SK-N-SH (cell line): ENCODE results near the gene NDEL1. TPM values are rescaled to one million over a fixed set of nuclear protein-coding genes. Genes with fewer than 3 reads are reported as not detected.

Experiments used
- CTCF ChIA-PET: fragments of 300-600, 350-600 bp; formaldehyde crosslinking; extraction: SDS; loops from one replicate; lab custom pipeline; 2021; lab: Yijun Ruan, JAX
- POLR2A ChIA-PET: fragments of 350-600 bp; sonication (Branson Sonifier 250); formaldehyde crosslinking; extraction: SDS; loops from one replicate; lab custom pipeline; 2020; ENCODE audit warnings: antibody characterized with exemption, inconsistent platforms; lab: Yijun Ruan, JAX
- DNase-seq: peaks from one replicate; pipeline ENCODE4 v3.0.0; 2012
- H2AFZ ChIP-seq: fragments of 200-600 bp; sonication (generic); 2 replicates; pipeline ENCODE4 v1.8.1; 2016; ENCODE audit warnings: antibody characterized with exemption, mild to moderate bottlenecking, low read depth
- H3F3A ChIP-seq: fragments of 200-600 bp; sonication (generic); replicated peaks from 2 replicates; pipeline ENCODE3; 2016; ENCODE audit warnings: antibody characterized with exemption, mild to moderate bottlenecking; ENCODE audit not compliant: insufficient read depth
- H3K27ac ChIP-seq, 2 experiments: fragments of 200-500 bp in 1 of 2; fragments of 200-600 bp in 1 of 2; sonication (Bioruptor generic) in 1 of 2; sonication (generic), shearing (Covaris generic) in 1 of 2; 2 replicates each; pipeline versions ENCODE4 v1.5.1 to v1.6.1; 2014 to 2016; ENCODE audit warnings: low read depth in 2 of 2, inconsistent platforms in 1 of 2, low read length in 1 of 2, mild to moderate bottlenecking in 1 of 2, mixed read lengths in 1 of 2
- H3K27me3 ChIP-seq: fragments of 200-600 bp; sonication (generic), shearing (Covaris generic); 2 replicates; pipeline ENCODE4 v1.6.1; 2016; ENCODE audit warnings: mixed run types; ENCODE audit not compliant: insufficient read depth
- H3K36me3 ChIP-seq, 2 experiments: fragments of 200-500 bp in 1 of 2; fragments of 200-600 bp in 1 of 2; sonication (Bioruptor generic) in 1 of 2; sonication (generic) in 1 of 2; replicated peaks in 1 of 2; 2 replicates each; pipeline versions ENCODE3 to v1.5.1; 2014 to 2016; ENCODE audit warnings: low read length in 1 of 2, mild to moderate bottlenecking in 1 of 2; ENCODE audit not compliant: insufficient read depth in 2 of 2, control insufficient read depth in 1 of 2
- H3K4me1 ChIP-seq, 2 experiments: fragments of 200-500 bp in 1 of 2; fragments of 200-600 bp in 1 of 2; sonication (Bioruptor generic) in 1 of 2; sonication (generic), shearing (Covaris generic) in 1 of 2; 2 replicates each; pipeline versions ENCODE4 v1.5.1 to v1.6.1; 2014 to 2016; ENCODE audit warnings: low read depth in 1 of 2, low read length in 1 of 2, mixed run types in 1 of 2; ENCODE audit not compliant: insufficient read depth in 2 of 2, control insufficient read depth in 1 of 2
- H3K4me2 ChIP-seq: fragments of 200-600 bp; sonication (generic), shearing (Covaris generic); 2 replicates; pipeline ENCODE4 v1.6.1; 2017; ENCODE audit warnings: mixed run types
- H3K4me3 ChIP-seq, 2 experiments: fragments of 200-500 bp in 1 of 2; fragments of 200-600 bp in 1 of 2; sonication (Bioruptor generic) in 1 of 2; sonication (generic), shearing (Covaris generic) in 1 of 2; 2 replicates each; pipeline versions ENCODE4 v1.5.1 to v1.8.1; 2014 to 2016; ENCODE audit warnings: low read depth in 2 of 2, inconsistent platforms in 1 of 2, low read length in 1 of 2, mild to moderate bottlenecking in 1 of 2, mixed read lengths in 1 of 2, moderate library complexity in 1 of 2
- H3K79me2 ChIP-seq: fragments of 200-600 bp; sonication (generic); 2 replicates; pipeline ENCODE4 v1.8.1; 2017; ENCODE audit warnings: mild to moderate bottlenecking; ENCODE audit not compliant: insufficient read depth
- H3K9ac ChIP-seq: fragments of 200-600 bp; sonication (generic); 2 replicates; pipeline ENCODE4 v1.6.1; 2017; ENCODE audit warnings: mixed run types
- H3K9me2 ChIP-seq: fragments of 200-600 bp; sonication (generic); 2 replicates; pipeline ENCODE4 v1.6.1; 2017; ENCODE audit warnings: mixed run types
- H3K9me3 ChIP-seq: fragments of 200-600 bp; sonication (generic); 2 replicates; pipeline ENCODE4 v1.6.1; 2017; ENCODE audit warnings: mixed run types, mild to moderate bottlenecking, moderate library complexity
- H4K20me1 ChIP-seq: fragments of 200-600 bp; sonication (generic); 2 replicates; pipeline ENCODE4 v1.6.1; 2017; ENCODE audit warnings: mild to moderate bottlenecking, mixed run types; ENCODE audit not compliant: insufficient read depth
- FOSL2 ChIP-seq: IDR thresholded peaks from 2 replicates; pipeline ENCODE4 v1.4.0; 2012; ENCODE audit warnings: low read depth, mild to moderate bottlenecking, moderate library complexity, borderline replicate concordance
- FOXJ3 ChIP-seq: sonication (generic); formaldehyde crosslinking; IDR thresholded peaks from 2 replicates; pipeline ENCODE4 v1.5.1; 2020; ENCODE audit warnings: mild to moderate bottlenecking, missing genetic modification reagents
- FOXM1 ChIP-seq: IDR thresholded peaks from 2 replicates; pipeline ENCODE4 v1.4.0; 2012; ENCODE audit warnings: low read depth, mild to moderate bottlenecking
- GATA2 ChIP-seq: sonication (generic); formaldehyde crosslinking; IDR thresholded peaks from 2 replicates; pipeline ENCODE4 v1.5.0; 2020; ENCODE audit warnings: mild to moderate bottlenecking, missing genetic modification reagents
- JUND ChIP-seq: IDR thresholded peaks from 2 replicates; pipeline ENCODE4 v1.4.0; 2012
- NFIC ChIP-seq: IDR thresholded peaks from 2 replicates; pipeline ENCODE4 v1.4.0; 2012; ENCODE audit warnings: borderline replicate concordance
- RCOR1 ChIP-seq: fragments of 150-350 bp; IDR thresholded peaks from 2 replicates; pipeline ENCODE4 v1.6.1; 2017; ENCODE audit warnings: antibody characterized with exemption, low read length
- REST ChIP-seq: IDR thresholded peaks from 2 replicates; pipeline ENCODE4 v1.6.1; 2012; ENCODE audit warnings: mild to moderate bottlenecking, low read depth, low read length, moderate library complexity
- RFX5 ChIP-seq: IDR thresholded peaks from 2 replicates; pipeline ENCODE4 v1.6.1; 2012; ENCODE audit warnings: mild to moderate bottlenecking, improper control_type of control experiment, low read length
- SIN3A ChIP-seq: IDR thresholded peaks from 2 replicates; pipeline ENCODE4 v1.6.1; 2012; ENCODE audit warnings: low read depth, mild to moderate bottlenecking, low read length, moderate library complexity, borderline replicate concordance
- TEAD4 ChIP-seq: IDR thresholded peaks from 2 replicates; pipeline ENCODE4 v1.4.0; 2012; ENCODE audit warnings: mild to moderate bottlenecking, borderline replicate concordance; ENCODE audit not compliant: insufficient read depth
- YY1 ChIP-seq: IDR thresholded peaks from 2 replicates; pipeline ENCODE4 v1.4.0; 2012; ENCODE audit warnings: low read depth, mild to moderate bottlenecking
- ZBTB33 ChIP-seq: IDR thresholded peaks from 2 replicates; pipeline ENCODE4 v1.4.0; 2012; ENCODE audit warnings: low read depth, borderline replicate concordance
- WGBS: methylation state at CpG from one replicate; pipeline ENCODE4 v1.1.6; 2017; ENCODE audit warnings: low lambda C conversion rate; 5-methylcytosine and 5-hydroxymethylcytosine counted together
- polyA plus RNA-seq, 3 experiments: library from polyadenylated mRNA; depleted of rRNA; stranded (reverse); fragments of >200 nt; gene quantifications; 2 replicates each; pipeline ENCODE4 v1.2.3, GENCODE V29; 2012
- TF ChIP-seq, protein P1 (sequence below): fragments of 200-600 bp; sonication (generic); IDR thresholded peaks from 2 replicates; pipeline ENCODE4 v1.6.1; 2017; ENCODE audit warnings: antibody characterized with exemption, mild to moderate bottlenecking, moderate library complexity

NDEL1 gene
- polyA plus RNA-seq, 1 of the 3 experiments (the other 2 are of a cell fraction): 49.5 TPM

DNA sequence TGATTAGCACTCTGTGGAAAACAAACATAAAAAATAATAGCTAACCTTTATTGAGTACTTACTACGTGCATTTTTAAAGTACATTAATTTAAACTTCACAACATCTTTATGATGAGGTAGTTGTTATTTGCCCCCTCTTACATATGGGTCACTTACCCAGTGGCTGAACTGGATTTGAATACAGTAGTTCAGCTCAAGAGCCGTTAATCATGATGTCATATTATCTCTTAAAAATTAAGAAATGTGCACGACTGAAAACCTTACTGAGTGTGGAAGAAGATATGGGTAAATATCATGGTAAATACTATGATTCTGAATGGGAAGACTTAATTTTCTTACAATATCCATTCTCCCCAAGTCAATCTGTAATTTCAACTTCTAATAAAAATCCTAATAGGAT lies 17.6 kb downstream of the NDEL1 start:
- Histone ChIP-seq H3K9me2 (0 out of 2 replicates have a peak, but pooled peaks cover under 1% of the 10 kb centered on the region), H3K27me3 (no peaks in the 10 kb centered on the region), H3K4me2 (no peak overlapping the region), H4K20me1 (peaks cover 5% of the 10 kb centered on the region; the same call in 1 of the 2 replicates), H3K79me2 (peaks cover 63% of the 10 kb centered on the region), H2AFZ (no peak overlapping the region), H3K9ac (no peak overlapping the region), H3K36me3 (peaks cover 81 to 87% of the 10 kb centered on the region in 2 experiments), H3K4me1 (no peaks in the 10 kb centered on the region), H3F3A (peaks cover 17% of the 10 kb centered on the region), H3K4me3 (no peak overlapping the region), H3K9me3 (no peaks in the 10 kb centered on the region), H3K27ac (no peak overlapping the region)
- CTCF ChIA-PET: interaction anchor here (1.6 to 1.7 kb wide), 2 partner anchors 9 to 293 kb away, joined by 4 to 7 read pairs; no protein-coding TSS in a partner anchor
- 95% methylated on average over 3 of the region's 3 CpGs for WGBS
- TF ChIP-seq NFIC (no peak), RFX5 (no peak), RCOR1 (no peak), FOSL2 (no peak), SIN3A (no peak), ZBTB33 (no peak), FOXM1 (no peak), YY1 (no peak), FOXJ3 (no peak), GATA2 (CRISPR knock-in tag) (no peak), JUND (no peak), TEAD4 (no peak), REST (no peak)
- TF ChIP-seq, protein P1, sequence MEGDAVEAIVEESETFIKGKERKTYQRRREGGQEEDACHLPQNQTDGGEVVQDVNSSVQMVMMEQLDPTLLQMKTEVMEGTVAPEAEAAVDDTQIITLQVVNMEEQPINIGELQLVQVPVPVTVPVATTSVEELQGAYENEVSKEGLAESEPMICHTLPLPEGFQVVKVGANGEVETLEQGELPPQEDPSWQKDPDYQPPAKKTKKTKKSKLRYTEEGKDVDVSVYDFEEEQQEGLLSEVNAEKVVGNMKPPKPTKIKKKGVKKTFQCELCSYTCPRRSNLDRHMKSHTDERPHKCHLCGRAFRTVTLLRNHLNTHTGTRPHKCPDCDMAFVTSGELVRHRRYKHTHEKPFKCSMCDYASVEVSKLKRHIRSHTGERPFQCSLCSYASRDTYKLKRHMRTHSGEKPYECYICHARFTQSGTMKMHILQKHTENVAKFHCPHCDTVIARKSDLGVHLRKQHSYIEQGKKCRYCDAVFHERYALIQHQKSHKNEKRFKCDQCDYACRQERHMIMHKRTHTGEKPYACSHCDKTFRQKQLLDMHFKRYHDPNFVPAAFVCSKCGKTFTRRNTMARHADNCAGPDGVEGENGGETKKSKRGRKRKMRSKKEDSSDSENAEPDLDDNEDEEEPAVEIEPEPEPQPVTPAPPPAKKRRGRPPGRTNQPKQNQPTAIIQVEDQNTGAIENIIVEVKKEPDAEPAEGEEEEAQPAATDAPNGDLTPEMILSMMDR: no peak
- POLR2A ChIA-PET: no interaction called here
- DNase-seq: no peak
